HG02938 (cell line): ENCODE data around the gene ZNF484.
"Not testable (repeated sequence)": the region's sequence is repeated elsewhere in the genome, so short reads cannot be mapped to it uniquely, and the experiment has no call there.

Experiments
- ATAC-seq: cut with Tn5 transposase; IDR thresholded peaks from one replicate; pipeline ENCODE4 v1.9.1; 2021; ENCODE audit warnings: mild to moderate bottlenecking, moderate library complexity; ENCODE audit not compliant: unreplicated experiment

ZNF484 gene

DNA sequence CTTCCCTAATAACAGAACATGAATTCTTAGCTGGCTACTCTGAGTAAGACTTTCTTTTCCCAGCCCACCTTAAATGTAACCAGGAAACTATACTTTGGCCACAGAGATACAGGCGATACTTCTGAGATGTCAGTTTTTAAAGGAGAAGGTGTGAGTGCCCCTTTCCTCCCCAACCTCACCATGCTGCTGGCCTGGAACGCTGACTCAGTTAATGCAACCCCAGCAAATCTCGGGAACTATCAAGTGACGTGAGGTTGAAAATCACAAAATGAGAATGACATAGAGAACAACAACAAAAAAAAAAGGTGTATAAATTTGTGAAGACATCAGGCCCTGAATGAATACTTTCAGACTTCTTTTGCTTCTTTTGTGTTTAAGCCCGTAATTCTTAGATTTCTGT lies 13.7 kb downstream of the ZNF484 start:
- ATAC-seq: no peak

DNA sequence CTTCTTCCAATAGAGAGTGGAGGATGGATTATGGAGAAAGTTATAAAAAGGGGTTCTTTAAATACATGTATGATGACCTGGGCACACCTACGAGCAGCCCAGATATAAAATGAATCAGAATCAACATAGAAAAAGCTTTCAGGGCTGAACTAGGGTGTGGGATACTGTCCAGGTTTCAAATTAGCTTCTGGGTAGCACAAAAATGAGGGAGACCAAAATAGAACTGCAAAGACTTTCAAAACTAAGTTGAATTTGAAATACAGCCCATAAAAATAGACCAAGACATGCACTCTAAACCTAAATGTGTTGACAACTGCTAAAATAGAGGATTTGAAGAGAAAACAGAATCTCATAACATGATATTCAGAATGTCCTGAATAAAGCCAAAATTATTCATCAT lies 17.0 kb downstream of the ZNF484 start:
- no peak for ATAC-seq

DNA sequence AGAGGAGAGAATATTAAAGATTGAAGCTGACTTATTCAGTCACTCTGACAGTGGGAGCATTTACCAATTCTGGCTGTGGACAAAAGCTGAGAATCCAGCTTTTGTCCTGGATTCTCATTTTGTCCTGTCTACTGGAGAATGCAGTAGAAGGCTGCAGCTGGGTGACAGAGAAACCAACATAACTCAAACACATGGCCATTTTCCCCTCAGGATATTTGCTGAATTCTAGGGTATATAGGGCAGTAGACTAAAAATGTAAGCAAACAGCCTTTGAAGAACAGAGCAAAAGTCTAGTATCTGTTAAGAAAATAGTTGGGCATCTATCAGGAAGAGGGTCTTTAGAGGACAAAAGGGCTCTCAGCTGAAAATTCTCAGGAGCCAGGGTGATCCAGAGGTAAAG lies 20.6 kb downstream of the ZNF484 start:
- no peak for ATAC-seq

DNA sequence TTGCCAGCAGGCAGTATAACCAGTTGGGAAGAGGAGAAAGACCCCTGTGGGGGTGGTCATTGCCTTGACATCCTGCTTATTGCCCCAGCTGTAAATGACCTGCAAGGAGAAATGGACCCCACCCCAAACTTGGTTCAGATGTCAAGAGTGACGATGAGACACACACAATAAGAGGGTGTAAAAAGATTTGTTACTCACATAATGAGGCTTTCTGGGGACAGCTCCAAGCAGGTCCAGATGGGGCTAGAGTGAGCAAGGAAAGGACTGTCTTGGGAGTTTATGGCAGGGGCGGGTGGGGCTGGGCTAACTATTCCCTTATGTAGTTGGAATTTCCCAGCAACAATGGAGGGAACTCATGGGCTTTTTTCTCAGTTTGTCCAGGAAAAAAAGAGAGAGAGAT lies 24.1 kb downstream of the ZNF484 start:
- ATAC-seq: no peak

DNA sequence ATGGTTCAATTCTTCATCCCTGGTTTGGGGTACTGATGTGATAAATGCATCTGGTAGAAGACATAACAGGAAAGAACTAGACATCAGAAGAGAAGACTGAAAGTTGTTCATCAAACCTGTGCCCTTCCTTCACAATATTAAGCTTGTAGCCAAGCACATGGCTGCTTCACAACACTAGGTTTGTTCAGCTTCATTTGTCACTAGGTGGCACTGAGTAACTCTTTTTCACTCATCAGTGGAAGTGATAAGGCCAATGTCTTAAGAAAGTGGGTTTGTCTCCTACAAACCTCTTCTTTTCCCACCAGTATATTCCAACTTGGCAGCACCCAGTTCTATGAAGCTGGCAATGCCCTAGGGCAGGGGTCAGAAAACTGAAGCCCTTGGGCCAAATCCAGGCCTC lies 26.9 kb downstream of the ZNF484 start:
- no peak for ATAC-seq

DNA sequence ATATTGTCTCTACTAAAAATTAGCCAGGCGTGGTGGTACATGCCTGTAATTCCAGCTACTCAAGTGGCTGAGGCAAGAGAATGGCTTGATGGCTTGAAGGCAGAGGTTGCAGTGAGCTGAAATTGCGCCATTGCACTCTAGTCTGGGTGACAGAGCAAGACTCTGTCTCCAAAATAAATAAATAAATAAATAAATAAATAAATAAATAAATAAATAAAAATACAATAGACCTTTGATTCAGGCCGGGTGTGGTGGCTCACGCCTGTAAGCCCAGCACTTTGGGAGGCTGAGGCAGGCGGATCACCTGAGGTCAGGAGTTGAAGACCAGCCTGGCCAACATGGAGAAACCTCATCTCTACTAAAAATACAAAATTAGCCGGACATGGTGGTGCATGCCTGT lies 29.1 kb downstream of the ZNF484 start:
- not testable (repeated sequence) for ATAC-seq

DNA sequence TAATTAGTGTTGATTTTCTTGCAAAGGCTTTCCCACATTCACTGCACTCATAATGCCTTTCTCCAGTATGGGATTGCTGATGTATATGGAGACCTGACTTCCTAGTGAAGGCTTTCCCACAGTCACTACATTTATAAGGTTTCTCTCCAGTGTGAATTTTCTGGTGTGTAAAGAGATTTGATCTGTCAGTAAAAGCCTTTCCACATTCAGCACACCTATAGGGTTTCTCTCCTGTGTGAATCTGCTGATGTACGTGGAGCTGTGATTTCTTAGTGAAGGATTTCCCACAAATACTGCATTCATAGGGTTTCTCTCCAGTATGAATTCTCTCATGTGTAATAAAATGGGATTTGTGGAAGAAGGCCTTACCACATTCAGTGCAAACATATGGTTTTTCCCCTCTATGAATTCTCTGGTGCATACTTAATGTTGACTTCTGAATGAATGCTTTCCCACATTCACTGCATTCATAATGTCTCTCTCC lies 31.1 kb downstream of the ZNF484 start:
- no peak for ATAC-seq

DNA sequence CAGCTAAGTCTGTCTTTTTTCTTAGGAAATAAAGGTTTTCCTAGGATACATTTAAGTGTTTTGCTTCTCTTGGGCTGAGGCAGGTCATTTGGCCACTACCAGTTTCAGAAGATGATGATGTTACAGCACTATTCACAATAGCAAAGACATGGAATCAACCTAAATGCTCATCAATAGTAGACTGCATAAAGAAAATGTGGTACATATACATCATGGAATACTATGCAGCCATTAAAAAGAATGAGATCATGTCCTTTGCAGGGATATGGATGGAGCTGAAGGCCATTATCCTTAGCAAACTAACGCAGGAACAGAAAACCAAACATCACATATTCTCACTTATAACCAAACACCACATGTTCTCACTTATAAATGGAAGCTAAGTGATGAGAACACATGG lies 39.4 kb downstream of the ZNF484 start:
- ATAC-seq: not testable (repeated sequence)

DNA sequence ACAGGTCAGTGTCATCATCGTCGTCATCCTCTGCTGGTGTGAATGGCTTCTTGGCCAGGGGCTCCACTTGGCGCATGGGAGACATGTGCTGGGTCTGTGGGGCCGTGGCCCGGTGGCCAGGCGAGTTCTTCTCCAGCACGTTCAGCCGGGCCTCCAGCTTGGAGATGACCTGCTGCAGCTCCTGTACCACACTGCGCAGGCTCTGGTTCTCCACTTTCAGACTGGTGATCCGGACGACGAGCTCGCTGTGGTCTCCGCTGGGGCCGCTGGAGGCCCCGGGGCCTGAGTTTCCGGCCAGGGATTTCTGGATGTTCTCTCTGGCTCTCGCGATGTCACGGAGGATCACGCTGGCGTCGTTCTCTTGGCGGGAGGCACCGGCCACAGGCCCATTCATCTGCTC lies 40.6 kb downstream of the ZNF484 start:
- ATAC-seq: no peak

DNA sequence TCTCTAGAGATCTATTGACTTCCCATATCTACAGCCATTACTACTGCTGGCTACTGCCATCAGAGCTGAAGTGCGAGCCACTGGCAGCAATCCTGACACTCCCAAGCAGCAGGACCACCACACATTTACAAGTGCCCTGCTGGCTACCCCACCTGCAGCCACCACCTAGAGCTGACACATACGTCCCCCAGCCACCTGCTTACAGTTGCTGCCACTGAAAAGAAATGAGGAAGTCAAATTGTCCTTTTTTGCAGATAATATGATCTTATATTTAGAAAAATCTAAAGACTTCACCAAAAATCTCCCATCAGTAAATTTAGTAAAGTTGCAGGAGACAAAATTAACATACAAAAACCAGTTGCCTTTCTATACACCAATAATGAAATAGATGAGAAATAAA lies 48.4 kb downstream of the ZNF484 start:
- ATAC-seq: no peak

DNA sequence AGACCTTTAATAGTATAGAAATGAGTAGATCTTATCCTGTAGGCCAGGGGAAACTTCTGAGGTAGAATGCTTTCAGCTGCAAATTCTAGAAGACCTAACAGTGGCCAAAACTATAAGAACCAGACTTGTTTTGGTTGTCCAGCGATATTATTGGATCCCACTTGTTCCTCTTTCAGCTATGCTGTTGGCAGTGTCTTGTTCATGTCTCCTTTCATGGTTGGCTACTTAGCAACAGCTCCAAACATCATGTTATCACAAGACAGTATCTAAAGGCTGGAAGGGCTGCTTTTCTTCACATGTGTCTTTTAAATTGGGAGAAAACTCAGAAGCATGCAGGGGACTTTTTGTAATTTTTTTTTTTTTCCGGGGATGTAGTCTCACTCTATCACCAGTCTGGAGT lies 52.8 kb downstream of the ZNF484 start:
- ATAC-seq: not testable (repeated sequence)

DNA sequence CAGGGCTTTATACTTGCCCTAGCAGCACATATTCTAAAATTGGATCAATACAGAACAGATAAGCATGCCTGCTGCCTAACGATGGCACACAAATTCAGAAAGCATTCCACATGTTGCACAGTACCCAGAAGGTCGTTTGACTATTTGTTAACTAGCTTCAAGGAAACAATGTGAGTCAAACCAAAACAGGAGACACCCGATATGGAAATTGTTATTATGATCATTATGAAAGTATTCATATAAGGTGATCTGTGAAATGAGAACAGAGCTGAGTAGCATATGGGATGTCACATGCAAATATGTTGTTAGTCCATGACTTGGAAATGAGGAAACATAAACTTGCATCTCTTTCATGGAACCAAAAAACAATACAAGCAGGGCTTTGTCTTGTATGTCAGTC lies 56.9 kb downstream of the ZNF484 start:
- ATAC-seq: no peak

DNA sequence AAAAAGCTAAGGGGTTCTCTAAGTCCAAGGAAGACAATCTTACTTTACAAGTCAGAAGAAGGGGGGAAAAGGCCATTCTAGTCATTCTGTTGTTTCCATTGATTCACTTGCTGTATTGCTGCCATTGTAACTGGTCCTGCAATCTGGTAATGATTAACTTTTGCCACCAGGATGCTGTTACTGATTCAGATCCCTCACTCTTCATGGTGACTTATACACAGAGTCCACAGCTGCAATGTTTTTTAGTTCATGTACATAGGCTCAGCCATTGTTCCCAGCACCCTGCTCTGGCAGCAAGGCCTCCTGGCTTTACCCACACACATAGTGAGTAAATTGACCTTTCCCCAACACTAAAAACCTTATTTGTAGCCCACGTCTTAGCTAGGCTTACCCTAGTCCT lies 57.9 kb downstream of the ZNF484 start:
- ATAC-seq: not testable (repeated sequence)

DNA sequence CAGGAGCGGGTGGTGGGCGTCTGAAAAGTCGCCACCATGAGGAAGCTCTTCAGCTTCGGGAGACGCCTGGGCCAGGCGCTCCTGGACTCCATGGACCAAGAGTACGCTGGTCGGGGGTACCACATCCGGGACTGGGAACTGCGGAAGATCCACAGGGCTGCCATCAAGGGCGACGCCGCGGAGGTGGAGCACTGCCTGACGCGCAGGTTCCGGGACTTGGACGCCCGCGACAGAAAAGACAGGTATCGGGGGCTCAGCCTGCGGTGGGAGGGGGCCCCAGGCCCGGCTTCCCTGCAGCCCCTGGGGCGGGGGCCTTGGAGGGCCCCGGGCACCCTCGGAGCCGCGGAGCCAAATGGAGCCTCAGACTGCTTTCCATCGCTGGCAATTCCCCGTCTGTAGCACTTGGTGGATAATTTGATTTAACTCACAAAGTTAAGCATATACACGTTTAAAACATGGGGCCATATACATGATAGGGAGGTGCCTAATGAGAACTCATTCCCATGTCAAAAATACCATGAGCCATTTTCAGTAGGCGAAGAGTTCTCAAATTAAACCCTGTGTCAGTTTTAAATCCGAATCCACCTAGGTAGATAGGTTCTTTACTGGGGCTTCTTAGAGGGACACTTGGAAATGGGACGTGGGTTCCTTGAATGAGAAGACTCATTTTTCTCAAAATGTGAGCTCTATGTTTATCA lies 68.1 kb downstream of the ZNF484 start:
- ATAC-seq: not testable (repeated sequence)

DNA sequence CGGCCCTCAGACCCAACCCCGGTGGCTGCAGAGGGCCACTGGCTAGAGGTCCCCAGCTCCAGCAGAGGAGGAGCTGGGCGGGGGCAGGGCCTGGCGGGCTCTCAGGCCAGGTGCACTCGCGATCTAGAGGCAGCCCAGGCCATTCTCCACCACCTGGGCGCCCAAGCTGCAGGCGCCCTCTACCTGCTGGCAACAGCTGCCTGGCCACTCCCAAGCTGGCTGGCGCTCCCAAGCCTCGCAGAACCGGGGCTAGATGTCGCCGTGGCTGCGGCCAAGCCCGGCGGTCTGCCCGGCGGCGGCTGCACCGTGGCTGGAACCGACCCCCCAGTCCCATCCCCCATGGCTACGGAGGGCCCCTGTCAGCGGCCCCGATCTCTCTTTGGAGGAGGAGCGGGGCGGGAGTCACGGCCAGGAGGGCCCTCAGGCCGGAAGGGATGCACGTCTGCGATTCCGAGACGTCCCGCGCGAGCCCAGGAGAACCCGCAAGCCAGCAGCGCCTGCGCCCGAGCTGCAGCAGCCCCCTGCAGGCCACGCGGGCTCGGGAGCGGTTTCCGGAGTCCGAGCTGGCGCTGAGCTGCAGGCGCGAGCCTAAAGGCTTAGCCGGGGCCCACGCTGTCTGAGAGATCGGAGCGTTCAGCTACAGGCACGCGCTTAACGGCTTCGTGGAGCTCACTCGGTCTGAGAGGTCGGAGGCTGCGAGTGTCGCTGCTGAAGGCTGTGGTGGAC lies 68.9 kb downstream of the ZNF484 start:
- ATAC-seq: no peak

DNA sequence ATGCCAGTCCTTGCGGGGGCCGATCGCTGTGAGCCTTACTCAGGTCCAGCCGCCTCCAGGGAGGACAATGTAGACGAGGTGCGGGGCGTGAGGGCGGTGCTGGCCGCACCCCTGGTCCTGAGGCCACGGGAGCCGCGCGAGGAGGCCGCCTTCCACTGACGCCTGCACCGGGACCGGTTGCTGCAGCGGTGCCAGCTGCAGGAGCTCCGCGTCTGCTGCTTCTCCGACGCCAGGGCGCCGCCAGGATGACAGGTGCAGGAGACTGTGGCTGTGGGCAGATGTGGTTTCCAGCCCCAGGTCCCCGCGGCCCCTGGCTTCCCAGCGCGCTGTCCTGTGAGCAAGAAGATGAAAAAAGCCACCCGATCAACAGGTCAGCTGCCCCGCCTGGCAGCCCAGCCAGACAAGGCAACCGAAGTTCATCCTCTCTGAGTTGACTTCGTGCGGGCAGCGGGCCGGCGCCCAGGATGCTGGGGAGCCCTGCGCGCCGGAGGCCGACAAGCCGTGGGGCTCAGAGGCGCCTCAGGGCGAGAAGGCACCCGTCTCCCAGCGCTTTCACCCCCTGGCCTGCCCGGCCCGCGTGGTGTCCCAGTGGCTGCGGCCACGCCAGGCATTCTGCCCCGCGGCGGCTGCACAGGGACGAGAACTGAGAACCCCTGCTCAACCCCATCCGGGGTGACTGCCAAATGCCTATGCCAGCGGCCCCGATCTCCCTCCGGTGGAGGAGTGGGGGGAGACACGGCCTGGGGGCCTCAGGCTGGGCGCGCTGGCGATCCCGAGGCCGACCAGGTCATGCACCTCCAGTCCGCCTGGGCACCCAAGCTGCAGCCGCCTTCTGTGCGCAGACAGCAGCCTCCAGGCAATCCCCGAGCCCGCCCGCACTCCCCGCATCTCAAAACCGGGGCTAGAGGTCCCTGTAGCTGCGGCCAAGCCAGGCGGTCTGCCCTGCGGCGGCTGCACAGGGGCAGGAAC lies 69.8 kb downstream of the ZNF484 start:
- ATAC-seq: no peak

DNA sequence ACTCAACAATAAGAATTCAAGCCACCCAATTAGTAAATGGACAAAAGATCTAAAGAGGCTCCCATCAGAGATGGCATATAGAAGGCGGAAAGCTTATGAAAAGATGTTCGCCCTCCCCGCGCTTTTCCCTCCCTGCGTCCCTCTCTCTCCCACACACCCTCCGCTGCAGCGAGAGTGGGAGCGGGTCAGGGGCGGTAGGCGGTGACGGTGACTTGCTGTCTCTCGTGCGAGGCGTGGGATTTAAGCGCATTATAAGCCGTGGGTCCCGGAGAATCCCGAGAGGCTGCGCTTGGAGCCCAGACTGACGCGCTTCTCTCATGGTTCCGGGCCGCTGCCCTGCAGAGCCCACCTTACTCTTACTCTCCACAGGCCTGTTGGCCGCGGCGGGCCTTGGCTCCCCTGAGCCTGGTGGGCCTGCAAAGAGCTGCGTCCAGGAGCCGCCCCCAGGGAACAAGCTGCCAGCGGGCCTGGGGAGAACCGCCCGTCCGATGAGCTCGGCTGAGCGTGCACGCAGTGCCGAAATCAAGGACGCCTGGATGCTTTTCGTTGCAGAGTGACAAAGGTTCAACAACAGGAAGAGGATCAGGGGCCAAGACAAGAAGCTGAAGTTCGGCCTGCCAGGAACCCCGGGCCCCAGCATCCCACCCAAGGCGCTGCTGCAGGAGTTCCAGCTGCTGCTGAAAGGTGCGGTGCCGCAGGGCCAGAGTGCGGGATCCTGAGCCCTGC lies 70.6 kb downstream of the ZNF484 start:
- no peak for ATAC-seq

DNA sequence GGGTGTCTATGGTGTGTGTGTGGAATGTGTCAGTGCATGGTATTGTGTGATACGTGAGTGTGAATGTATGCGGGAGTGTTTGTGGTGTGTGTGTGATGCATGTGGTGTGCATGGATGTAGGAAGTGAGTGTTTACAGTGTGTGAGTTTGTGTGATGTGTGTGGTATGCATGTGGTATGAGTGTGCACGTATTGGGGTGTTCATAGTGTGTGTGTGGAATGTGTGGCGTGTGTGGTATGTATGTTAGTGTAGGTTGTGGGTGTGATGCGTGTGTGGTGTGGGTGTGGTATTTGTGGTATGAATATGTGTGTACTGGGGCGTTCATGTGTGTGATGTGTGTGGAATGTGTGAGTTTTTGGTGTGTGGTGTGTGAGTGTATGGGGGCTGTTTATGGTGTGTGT lies 73.1 kb downstream of the ZNF484 start:
- no peak for ATAC-seq

DNA sequence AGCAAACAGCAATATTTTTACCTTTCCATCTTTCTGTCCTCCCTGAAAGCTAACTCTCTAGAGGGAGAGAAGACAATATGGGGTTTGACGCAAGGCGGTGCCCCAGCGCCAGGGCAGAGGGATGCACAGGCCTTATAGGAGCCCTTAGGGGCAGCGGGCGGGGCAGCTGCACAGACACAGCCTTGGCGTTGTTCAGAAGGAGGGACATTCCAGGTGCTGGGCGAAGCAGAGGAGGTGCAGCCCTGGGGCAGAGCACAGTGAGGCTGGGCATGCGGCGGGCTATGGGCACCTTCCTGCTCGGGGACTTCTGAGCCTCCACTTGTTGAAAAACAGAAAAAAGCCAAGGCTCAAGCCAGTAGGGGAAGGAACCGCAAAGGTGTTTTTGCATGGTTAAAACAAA lies 79.5 kb downstream of the ZNF484 start:
- ATAC-seq: no peak

DNA sequence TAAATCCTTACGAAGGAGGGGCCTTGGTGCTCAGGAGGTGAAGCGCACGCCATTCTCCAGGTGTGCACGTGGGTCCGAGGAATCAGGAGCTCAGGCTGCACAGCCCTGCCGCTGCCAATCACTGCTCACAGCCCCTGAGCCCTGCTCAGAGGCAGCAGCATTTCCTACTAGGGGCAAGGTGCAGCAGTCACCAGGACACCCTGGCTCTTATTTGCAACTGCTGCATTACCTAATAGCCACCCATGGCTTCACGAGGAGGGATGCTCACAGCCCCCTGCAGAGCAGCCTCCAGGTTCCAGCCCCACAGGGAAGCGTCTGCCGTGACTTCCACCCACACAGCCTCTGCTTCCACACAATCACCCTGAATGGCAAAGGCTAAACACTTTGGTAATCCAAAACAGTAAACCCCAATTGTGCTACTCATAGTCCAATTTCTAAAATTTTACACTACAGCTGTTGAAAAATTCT lies 81.5 kb downstream of the ZNF484 start:
- not testable (repeated sequence) for ATAC-seq
